Stimulated activated CD4-positive, alpha-beta T cell treated with anti-CD3 and anti-CD28 coated beads, Interleukin-1b, Interleukin-23, amount 100 ng/mL, for 1 hour (primary cell): ENCODE results near the gene LAMC3.

Source experiments
- DNase-seq, 2 donors: peaks; one replicate each; pipeline ENCODE4 v3.0.0-alpha.2; 2020; ENCODE audit warnings: low read depth in 2 of 2

The LAMC3 gene

GRCh38 chr9:131076347-131077195 is 67.6 kb downstream of the LAMC3 start:
- DNase-seq, result no peak

GRCh38 chr9:131078427-131079366 is 69.7 kb downstream of the LAMC3 start:
- no peak for DNase-seq

GRCh38 chr9:131080589-131080988 is 71.6 kb downstream of the LAMC3 start:
- no peak for DNase-seq

GRCh38 chr9:131081868-131082267 is 72.9 kb downstream of the LAMC3 start:
- no peak for DNase-seq

- no peak for DNase-seq
Measured at GRCh38 chr9:131082774-131083512, 74.0 kb downstream of the LAMC3 start.

GRCh38 chr9:131084661-131085369 is 75.8 kb downstream of the LAMC3 start:
- no peak for DNase-seq

- no peak for DNase-seq
Measured at GRCh38 chr9:131085370-131086122, 76.6 kb downstream of the LAMC3 start.

- no peak for DNase-seq
Measured at GRCh38 chr9:131087354-131087893, 78.5 kb downstream of the LAMC3 start.

GRCh38 chr9:131090025-131090787 is 81.2 kb downstream of the LAMC3 start:
- DNase-seq, result no peak

GRCh38 chr9:131091352-131091992 is 82.5 kb downstream of the LAMC3 start:
- DNase-seq, result no peak

GRCh38 chr9:131092030-131092429 is 83.1 kb downstream of the LAMC3 start:
- DNase-seq, result no peak

- no peak for DNase-seq
Measured at GRCh38 chr9:131092548-131093440, 83.8 kb downstream of the LAMC3 start.

GRCh38 chr9:131094015-131094414 is 85.0 kb downstream of the LAMC3 start:
- DNase-seq, result no peak

GRCh38 chr9:131094622-131095021 is 85.6 kb downstream of the LAMC3 start:
- no peak for DNase-seq

- DNase-seq, result no peak
Measured at GRCh38 chr9:131095666-131096268, 86.8 kb downstream of the LAMC3 start.

- no peak for DNase-seq
Measured at GRCh38 chr9:131096269-131097125, 87.5 kb downstream of the LAMC3 start, which contains the start of gene AIF1L. Gene AIF1L, plus strand, starts transcription at chr9:131096531. Its CDS starts 99 bp downstream, at chr9:131096630.
